Lower leg skin (tissue), 3 donors: ENCODE data around the gene THADA.

Experiments used
- POLR2A ChIP-seq, 2 donors: fragments of 450-650 bp; IDR thresholded peaks; one replicate each; pipeline ENCODE4 v1.6.1; 2016 to 2017; ENCODE audit warnings: antibody characterized with exemption in 2 of 2, mild to moderate bottlenecking in 1 of 2, moderate library complexity in 1 of 2
- TF ChIP-seq, protein P1 (sequence below), 3 donors: fragments of 450-650 bp; IDR thresholded peaks; one replicate each; pipeline ENCODE4 v1.5.1; 2016; ENCODE audit warnings: antibody characterized with exemption in 3 of 3, mild to moderate bottlenecking in 3 of 3, moderate library complexity in 2 of 3

DNA sequence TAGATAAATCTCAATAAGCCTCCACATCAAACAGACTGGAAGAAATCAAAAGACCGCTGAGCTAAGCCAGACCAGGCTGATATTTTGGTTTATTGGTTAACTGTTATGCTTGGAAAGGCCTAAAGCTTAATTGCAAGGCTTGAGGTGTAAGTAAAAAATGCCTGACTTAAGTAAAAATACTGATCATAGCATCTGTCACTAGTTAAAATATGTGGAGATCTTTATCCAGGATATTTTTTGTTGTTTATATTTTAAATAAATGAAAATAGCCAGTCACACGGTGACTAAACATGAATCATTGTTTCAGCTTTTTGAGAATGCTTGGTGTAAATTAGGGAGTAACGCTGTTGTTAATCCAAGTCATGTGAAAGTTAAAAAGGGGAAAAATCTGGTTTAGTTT lies 127.9 kb downstream of the THADA start:
- TF ChIP-seq, protein P1, sequence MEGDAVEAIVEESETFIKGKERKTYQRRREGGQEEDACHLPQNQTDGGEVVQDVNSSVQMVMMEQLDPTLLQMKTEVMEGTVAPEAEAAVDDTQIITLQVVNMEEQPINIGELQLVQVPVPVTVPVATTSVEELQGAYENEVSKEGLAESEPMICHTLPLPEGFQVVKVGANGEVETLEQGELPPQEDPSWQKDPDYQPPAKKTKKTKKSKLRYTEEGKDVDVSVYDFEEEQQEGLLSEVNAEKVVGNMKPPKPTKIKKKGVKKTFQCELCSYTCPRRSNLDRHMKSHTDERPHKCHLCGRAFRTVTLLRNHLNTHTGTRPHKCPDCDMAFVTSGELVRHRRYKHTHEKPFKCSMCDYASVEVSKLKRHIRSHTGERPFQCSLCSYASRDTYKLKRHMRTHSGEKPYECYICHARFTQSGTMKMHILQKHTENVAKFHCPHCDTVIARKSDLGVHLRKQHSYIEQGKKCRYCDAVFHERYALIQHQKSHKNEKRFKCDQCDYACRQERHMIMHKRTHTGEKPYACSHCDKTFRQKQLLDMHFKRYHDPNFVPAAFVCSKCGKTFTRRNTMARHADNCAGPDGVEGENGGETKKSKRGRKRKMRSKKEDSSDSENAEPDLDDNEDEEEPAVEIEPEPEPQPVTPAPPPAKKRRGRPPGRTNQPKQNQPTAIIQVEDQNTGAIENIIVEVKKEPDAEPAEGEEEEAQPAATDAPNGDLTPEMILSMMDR (IDR thresholded peaks at IDR 0.05), result no peak
- no peak for TF ChIP-seq POLR2A (IDR thresholded peaks at IDR 0.05)
